WTC11 (cell line): Measurements from ENCODE around the gene VPS52.

Experiments
- ATF3 ChIP-seq: sonication (generic); formaldehyde crosslinking; conservative IDR thresholded peaks from 2 replicates; pipeline ENCODE4 v1.8.1; 2022; ENCODE audit warnings: mild to moderate bottlenecking, missing genetic modification reagents
- CTCF ChIP-seq: fragments of 200-600 bp; IDR thresholded peaks from 2 replicates; pipeline ENCODE4 v1.8.0; 2022; ENCODE audit warnings: antibody characterized with exemption
- MYBL2 ChIP-seq: sonication (generic); formaldehyde crosslinking; IDR thresholded peaks from 2 replicates; pipeline ENCODE4 v1.8.1; 2023; ENCODE audit warnings: mild to moderate bottlenecking, moderate library complexity, missing genetic modification reagents
- NR3C1 ChIP-seq: sonication (generic); formaldehyde crosslinking; conservative IDR thresholded peaks from 2 replicates; pipeline ENCODE4 v1.8.1; 2023; ENCODE audit warnings: low read depth, mild to moderate bottlenecking, missing genetic modification reagents
- SMAD3 ChIP-seq: sonication (generic); formaldehyde crosslinking; IDR thresholded peaks from 2 replicates; pipeline ENCODE4 v1.8.0; 2022; ENCODE audit warnings: missing genetic modification reagents, mild to moderate bottlenecking, borderline replicate concordance
- SOX15 ChIP-seq: fragments of 250-450 bp; sonication (Bioruptor Pico); IDR thresholded peaks from 2 replicates; pipeline ENCODE4 v1.9.0; 2021; ENCODE audit warnings: mild to moderate bottlenecking
- ZNF232 ChIP-seq: sonication (generic); formaldehyde crosslinking; IDR thresholded peaks from 2 replicates; pipeline ENCODE4 v1.8.0; 2022; ENCODE audit warnings: mild to moderate bottlenecking, missing genetic modification reagents
- TF ChIP-seq, protein P1 (sequence below): sonication (generic); formaldehyde crosslinking; IDR thresholded peaks from 2 replicates; pipeline ENCODE4 v1.8.1; 2023; ENCODE audit warnings: mild to moderate bottlenecking, missing genetic modification reagents, moderate library complexity
- TF ChIP-seq, protein P2 (sequence below): sonication (generic); formaldehyde crosslinking; IDR thresholded peaks from 2 replicates; pipeline ENCODE4 v1.8.0; 2022; ENCODE audit warnings: mild to moderate bottlenecking, missing genetic modification reagents

DNA sequence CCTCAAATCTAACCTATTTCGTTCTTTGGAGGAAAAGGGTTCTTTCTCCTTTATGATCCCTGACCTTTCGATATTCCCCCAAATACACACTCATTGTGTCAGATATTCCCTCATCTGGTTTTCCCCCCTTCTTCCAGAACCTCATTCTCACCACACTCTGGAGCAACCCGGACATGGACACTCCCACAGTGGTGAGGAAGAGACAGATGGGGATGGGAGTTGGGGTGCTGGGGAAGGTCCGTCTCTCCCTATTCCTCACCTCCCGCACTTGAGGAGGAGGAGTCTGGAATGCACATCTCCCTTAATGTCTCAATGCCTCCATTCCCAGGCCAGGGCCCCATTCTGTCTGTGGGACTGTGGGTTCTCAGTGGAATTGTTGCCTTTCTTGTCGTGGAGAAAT lies 69.7 kb downstream of the VPS52 start:
- TF ChIP-seq NR3C1 (CRISPR knock-in tag): no peak
- TF ChIP-seq, protein P1, sequence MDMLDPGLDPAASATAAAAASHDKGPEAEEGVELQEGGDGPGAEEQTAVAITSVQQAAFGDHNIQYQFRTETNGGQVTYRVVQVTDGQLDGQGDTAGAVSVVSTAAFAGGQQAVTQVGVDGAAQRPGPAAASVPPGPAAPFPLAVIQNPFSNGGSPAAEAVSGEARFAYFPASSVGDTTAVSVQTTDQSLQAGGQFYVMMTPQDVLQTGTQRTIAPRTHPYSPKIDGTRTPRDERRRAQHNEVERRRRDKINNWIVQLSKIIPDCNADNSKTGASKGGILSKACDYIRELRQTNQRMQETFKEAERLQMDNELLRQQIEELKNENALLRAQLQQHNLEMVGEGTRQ (CRISPR knock-in tag): no peak
- no peak for TF ChIP-seq SMAD3
- TF ChIP-seq CTCF: no peak
- TF ChIP-seq ATF3 (CRISPR knock-in tag): no peak
- TF ChIP-seq MYBL2 (CRISPR knock-in tag): no peak
- TF ChIP-seq ZNF232 (CRISPR knock-in tag): no peak
- no peak for TF ChIP-seq SOX15 (CRISPR knock-in tag)
- TF ChIP-seq, protein P2, sequence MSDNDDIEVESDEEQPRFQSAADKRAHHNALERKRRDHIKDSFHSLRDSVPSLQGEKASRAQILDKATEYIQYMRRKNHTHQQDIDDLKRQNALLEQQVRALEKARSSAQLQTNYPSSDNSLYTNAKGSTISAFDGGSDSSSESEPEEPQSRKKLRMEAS (CRISPR knock-in tag): no peak
